Vagina (tissue), 2 donors: ENCODE data around the gene TGFB1. TPM values are rescaled to one million over a fixed set of nuclear protein-coding genes. Genes with fewer than 3 reads are reported as not detected.

Source experiments
- DNase-seq, 2 donors: peaks; one replicate each; pipeline ENCODE4 v3.0.0-alpha.2; 2017; ENCODE audit errors: extremely low spot score in 2 of 2
- H3K27ac ChIP-seq: fragments of 200-600 bp; sonication (generic); one replicate; pipeline ENCODE4 v1.5.1; 2019
- H3K27me3 ChIP-seq: fragments of 200-600 bp; sonication (generic); one replicate; pipeline ENCODE4 v1.5.1; 2019
- H3K36me3 ChIP-seq, 2 donors: fragments of 200-600 bp; sonication (generic); one replicate each; pipeline ENCODE4 v1.5.1; 2017 to 2019
- H3K4me1 ChIP-seq: fragments of 200-600 bp; sonication (generic); one replicate; pipeline ENCODE4 v1.5.1; 2019
- H3K4me3 ChIP-seq, 2 donors: fragments of 200-600 bp; sonication (generic); 1 replicate in 1 of 2; 2 replicates in 1 of 2; pipeline ENCODE4 v1.5.1; 2016 to 2019
- H3K9me3 ChIP-seq: fragments of 200-600 bp; sonication (generic); one replicate; pipeline ENCODE4 v1.5.1; 2019
- POLR2A ChIP-seq, 2 donors: fragments of 450-650 bp; IDR thresholded peaks; one replicate each; pipeline ENCODE4 v1.6.1; 2017; ENCODE audit warnings: antibody characterized with exemption in 2 of 2, mild to moderate bottlenecking in 2 of 2, moderate library complexity in 2 of 2
- POLR2AphosphoS5 ChIP-seq, 2 donors: sonication (generic); formaldehyde crosslinking; IDR thresholded peaks; one replicate each; pipeline ENCODE4 v1.9.0; 2017; ENCODE audit warnings: antibody characterized with exemption in 2 of 2, mild to moderate bottlenecking in 2 of 2, low read depth in 1 of 2; ENCODE audit not compliant: insufficient read depth in 1 of 2
- intact Hi-C: fragments of 100-400 bp; cut with DNase I; formaldehyde crosslinking; loops from one replicate; pipeline ENCODE4 v1.15.1; 2023
- total RNA-seq: library from RNA; depleted of rRNA; stranded (reverse); fragments of >200 nt; gene quantifications from one replicate; pipeline ENCODE4 v1.2.3, GENCODE V29; 2016
- TF ChIP-seq, protein P1 (sequence below), 3 experiments: fragments of 450-650 bp in 2 of 3; fragments of 200-600 bp in 1 of 3; sonication (generic) in 1 of 3; IDR thresholded peaks; one replicate each; pipeline ENCODE4 v1.5.1; 2017 to 2019; ENCODE audit warnings: antibody characterized with exemption in 3 of 3, mild to moderate bottlenecking in 2 of 3, moderate library complexity in 2 of 3

TGFB1 gene
- total RNA-seq, 1 donor from 2014 or later, result 53.3 TPM

GRCh38 chr19:41323430-41324125 is 30.1 kb downstream of the TGFB1 start:
- H3K4me1 ChIP-seq, result peaks cover 78% of the 10 kb centered on the region
- DNase-seq, result no peak
- intact Hi-C loops, result no loop called here

GRCh38 chr19:41323023-41323422 is 30.7 kb downstream of the TGFB1 start:
- intact Hi-C loops, result no loop called here
- no peak for DNase-seq

More at GRCh38 chr19:41323430-41324125, 30.1 kb downstream of the TGFB1 start:
- Histone ChIP-seq H3K4me3 (peak overlapping the region in 1 of 2 donors; percentile 6), H3K27ac (peak overlapping the region; percentile 95), H3K9me3 (no peaks in the 10 kb centered on the region), H3K36me3 (peaks cover 0 to 31% of the 10 kb centered on the region in 2 donors), H3K27me3 (no peaks in the 10 kb centered on the region)
- TF ChIP-seq POLR2AphosphoS5 (IDR thresholded peaks at IDR 0.05; ENCODE audit: insufficient read depth in 1 of 2, low read depth in 1 of 2), result peak; percentile 50 to 91
- TF ChIP-seq, protein P1, sequence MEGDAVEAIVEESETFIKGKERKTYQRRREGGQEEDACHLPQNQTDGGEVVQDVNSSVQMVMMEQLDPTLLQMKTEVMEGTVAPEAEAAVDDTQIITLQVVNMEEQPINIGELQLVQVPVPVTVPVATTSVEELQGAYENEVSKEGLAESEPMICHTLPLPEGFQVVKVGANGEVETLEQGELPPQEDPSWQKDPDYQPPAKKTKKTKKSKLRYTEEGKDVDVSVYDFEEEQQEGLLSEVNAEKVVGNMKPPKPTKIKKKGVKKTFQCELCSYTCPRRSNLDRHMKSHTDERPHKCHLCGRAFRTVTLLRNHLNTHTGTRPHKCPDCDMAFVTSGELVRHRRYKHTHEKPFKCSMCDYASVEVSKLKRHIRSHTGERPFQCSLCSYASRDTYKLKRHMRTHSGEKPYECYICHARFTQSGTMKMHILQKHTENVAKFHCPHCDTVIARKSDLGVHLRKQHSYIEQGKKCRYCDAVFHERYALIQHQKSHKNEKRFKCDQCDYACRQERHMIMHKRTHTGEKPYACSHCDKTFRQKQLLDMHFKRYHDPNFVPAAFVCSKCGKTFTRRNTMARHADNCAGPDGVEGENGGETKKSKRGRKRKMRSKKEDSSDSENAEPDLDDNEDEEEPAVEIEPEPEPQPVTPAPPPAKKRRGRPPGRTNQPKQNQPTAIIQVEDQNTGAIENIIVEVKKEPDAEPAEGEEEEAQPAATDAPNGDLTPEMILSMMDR (IDR thresholded peaks at IDR 0.05), result peak in 1 of 3 experiments; percentile 12
- TF ChIP-seq POLR2A (IDR thresholded peaks at IDR 0.05), result no peak

DNA sequence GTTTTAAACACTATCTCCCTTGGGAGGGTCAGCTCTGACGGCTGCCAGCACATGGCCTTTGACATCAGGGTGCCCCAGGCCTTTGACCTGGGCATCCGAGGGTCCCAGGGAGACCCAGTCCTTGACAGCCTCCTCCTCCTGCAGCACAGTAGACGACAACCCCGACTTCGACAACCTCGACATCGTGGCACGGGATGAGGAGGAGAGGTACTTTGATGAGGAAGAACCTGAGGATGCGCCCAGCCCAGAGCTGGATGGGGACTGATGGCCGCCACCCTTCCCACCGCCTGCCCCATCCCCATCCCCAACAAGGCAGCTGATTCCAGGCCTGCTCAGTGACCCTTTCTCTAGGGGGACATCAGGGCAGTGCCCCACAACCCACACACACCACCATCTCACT is 31.3 kb downstream of the TGFB1 start:
- no peak for TF ChIP-seq POLR2A (IDR thresholded peaks at IDR 0.05)
- no peak for TF ChIP-seq POLR2AphosphoS5 (IDR thresholded peaks at IDR 0.05; ENCODE audit: insufficient read depth in 1 of 2, low read depth in 1 of 2)
- TF ChIP-seq, protein P1 (IDR thresholded peaks at IDR 0.05), result no peak
- intact Hi-C loops, result no loop called here
- no peak overlapping the region for H3K4me3 ChIP-seq
- peak overlapping the region; percentile 95 for H3K27ac ChIP-seq
- H3K27me3 ChIP-seq, result no peaks in the 10 kb centered on the region
- H3K36me3 ChIP-seq, result peaks cover 0 to 32% of the 10 kb centered on the region in 2 donors
- H3K9me3 ChIP-seq, result no peaks in the 10 kb centered on the region
- peaks cover 67% of the 10 kb centered on the region for H3K4me1 ChIP-seq
- DNase-seq, result no peak

More at GRCh38 chr19:41323023-41323422, 30.7 kb downstream of the TGFB1 start:
- Histone ChIP-seq H3K4me3 (no peak overlapping the region), H3K9me3 (no peaks in the 10 kb centered on the region), H3K27ac (peak overlapping the region; percentile 95), H3K36me3 (peaks cover 0 to 31% of the 10 kb centered on the region in 2 donors), H3K27me3 (no peaks in the 10 kb centered on the region), H3K4me1 (peaks cover 72% of the 10 kb centered on the region)
- TF ChIP-seq POLR2AphosphoS5 (IDR thresholded peaks at IDR 0.05; ENCODE audit: insufficient read depth in 1 of 2, low read depth in 1 of 2) (no peak), POLR2A (IDR thresholded peaks at IDR 0.05) (no peak)
- TF ChIP-seq, protein P1 (IDR thresholded peaks at IDR 0.05), result no peak

- Histone ChIP-seq H3K27ac (peak overlapping the region; percentile 95), H3K27me3 (no peaks in the 10 kb centered on the region), H3K9me3 (no peaks in the 10 kb centered on the region), H3K4me1 (peaks cover 60% of the 10 kb centered on the region), H3K36me3 (peaks cover 0 to 40% of the 10 kb centered on the region in 2 donors), H3K4me3 (no peak overlapping the region)
- TF ChIP-seq POLR2A (IDR thresholded peaks at IDR 0.05), result no peak
- TF ChIP-seq, protein P1 (IDR thresholded peaks at IDR 0.05), result peak in 2 of 3 experiments; percentile 27 to 56
- peak in 1 of 2 donors; percentile 26 for TF ChIP-seq POLR2AphosphoS5 (IDR thresholded peaks at IDR 0.05; ENCODE audit: insufficient read depth in 1 of 2, low read depth in 1 of 2)
- no peak for DNase-seq
- intact Hi-C loops, result no loop called here
Measured at GRCh38 chr19:41321600-41322270, 32.0 kb downstream of the TGFB1 start.
